ENCODE data around the gene ZNF593. TPM values are rescaled to one million over a fixed set of nuclear protein-coding genes. Genes with fewer than 3 reads are reported as not detected.

The ZNF593 gene
- total and polyA plus RNA-seq, 2 donors (not counting 1 experiment from before 2014, with no cell fraction given), result 10.7 to 60.0 TPM

DNA sequence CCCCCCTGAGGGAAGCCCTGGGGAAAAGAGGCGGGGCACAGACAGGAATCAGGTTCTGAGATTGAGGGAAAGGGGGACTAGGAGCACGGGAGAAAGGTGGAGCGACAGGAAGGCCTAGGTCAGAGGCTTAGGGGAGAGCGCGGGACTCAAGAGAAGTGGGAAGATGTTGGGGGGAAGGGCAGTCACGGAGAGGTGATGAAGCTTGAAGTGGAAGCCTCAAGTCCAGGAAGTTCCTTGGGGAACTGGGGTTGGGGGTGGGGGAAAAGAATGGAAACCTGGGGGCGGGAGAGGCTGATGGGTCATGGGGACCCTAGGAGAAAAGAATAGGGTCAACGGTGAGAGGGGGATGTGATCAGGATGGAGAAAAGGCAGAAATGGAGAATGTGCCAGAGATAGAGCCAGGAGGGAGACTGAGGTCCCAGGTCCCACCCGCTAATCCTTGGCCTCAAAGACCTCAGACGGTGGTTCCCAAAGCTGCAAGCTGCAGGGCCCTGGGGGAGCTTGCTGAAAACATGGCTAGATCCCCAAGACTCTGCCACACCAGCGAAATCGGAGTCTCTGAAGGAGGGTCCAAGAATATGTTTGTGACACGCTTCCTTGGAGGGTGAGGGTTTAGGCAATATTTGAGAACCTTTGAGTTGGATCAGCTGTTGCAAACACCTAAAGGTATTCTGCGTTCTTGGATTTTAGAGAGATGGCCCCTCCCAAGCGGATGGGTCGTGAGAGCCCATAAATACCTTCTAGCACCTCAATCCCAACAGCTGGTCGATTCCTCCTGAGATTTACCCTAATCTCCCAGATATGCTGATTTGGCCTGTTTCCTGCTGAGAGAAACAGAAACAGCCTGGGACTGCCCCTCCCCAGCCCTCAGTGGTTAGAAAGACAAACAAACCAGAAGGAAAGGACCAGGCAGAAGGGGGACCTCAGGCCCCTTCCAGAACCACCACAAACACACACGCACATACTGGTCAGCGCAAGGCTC lies 4.6 kb upstream of the ZNF593 start:
- Mint-ChIP-seq H3K4me1 (peaks cover 17% of the 10 kb centered on the region), H3K27ac (no peak overlapping the region)

More for the DNA sequence above, 4.6 kb upstream of the ZNF593 start:
- Mint-ChIP-seq H3K9me3 (ENCODE audit: insufficient read depth) (no peaks in the 10 kb centered on the region), H3K27me3 (peaks cover 9% of the 10 kb centered on the region), H3K4me3 (peak overlapping the region; percentile 71)
- Histone ChIP-seq H3K27me3 (replicated peaks in 1 of 4; ENCODE audit: control extremely low read depth in 1 of 4, control insufficient read depth in 3 of 4, insufficient read depth in 4 of 4, low read length in 3 of 4) (peaks cover 0 to 38% (median 17%) of the 10 kb centered on the region in 4 experiments), H3K27ac (ENCODE audit: low read length in 2 of 2) (no peak overlapping the region), H3K79me2 (ENCODE audit: control insufficient read depth, insufficient read depth, low read length) (peaks cover 4% of the 10 kb centered on the region), H4K20me1 (ENCODE audit: control insufficient read depth, insufficient read depth, low read length, poor library complexity, severe bottlenecking) (no peaks in the 10 kb centered on the region), H3K9me3 (ENCODE audit: control extremely low read depth in 1 of 3, control insufficient read depth in 2 of 3, insufficient read depth in 1 of 3, low read length in 2 of 3) (peaks cover 0 to 3% (median 0%) of the 10 kb centered on the region in 3 donors), H3K9ac (ENCODE audit: low read length) (no peak overlapping the region), H3K4me2 (replicated peaks; ENCODE audit: low read depth, low read length, poor library complexity, severe bottlenecking) (peak overlapping the region; percentile 93), H3K4me3 (ENCODE audit: control extremely low read depth in 1 of 5, extremely low read depth in 1 of 5, insufficient read depth in 1 of 5, low read depth in 2 of 5, low read length in 4 of 5) (no peak overlapping the region), H2AFZ (ENCODE audit: insufficient read depth, low read depth, low read length, poor library complexity, severe bottlenecking) (peak overlapping the region; percentile 83), H3K4me1 (ENCODE audit: control insufficient read depth in 2 of 2, insufficient read depth in 2 of 2, low read length in 2 of 2) (peaks cover 23 to 28% of the 10 kb centered on the region in 2 donors), H3K36me3 (replicated peaks in 1 of 2; ENCODE audit: control extremely low read depth in 1 of 2, control insufficient read depth in 1 of 2, extremely low read depth in 1 of 2, insufficient read depth in 2 of 2, low read length in 1 of 2) (no peaks in the 10 kb centered on the region)
- POLR2A ChIA-PET, result no interaction called here
- ATAC-seq (ENCODE audit: low read depth) (no peak), DNase-seq (no peak)
- CTCF ChIA-PET, result interaction anchor here (1.0 to 1.4 kb wide), 4 partner anchors 20 to 197 kb away, joined by 3 to 5 read pairs (median 3); no protein-coding TSS in a partner anchor
- 62% methylated on average over 14 of the region's 19 CpGs for WGBS (ENCODE audit: insufficient coverage)
- intact Hi-C loops (cut with micrococcal nuclease), result loop anchor here (1.0 to 5.0 kb wide), 2 partner anchors 60 to 128 kb away; no protein-coding TSS in a partner anchor
- TF ChIP-seq, protein P1, sequence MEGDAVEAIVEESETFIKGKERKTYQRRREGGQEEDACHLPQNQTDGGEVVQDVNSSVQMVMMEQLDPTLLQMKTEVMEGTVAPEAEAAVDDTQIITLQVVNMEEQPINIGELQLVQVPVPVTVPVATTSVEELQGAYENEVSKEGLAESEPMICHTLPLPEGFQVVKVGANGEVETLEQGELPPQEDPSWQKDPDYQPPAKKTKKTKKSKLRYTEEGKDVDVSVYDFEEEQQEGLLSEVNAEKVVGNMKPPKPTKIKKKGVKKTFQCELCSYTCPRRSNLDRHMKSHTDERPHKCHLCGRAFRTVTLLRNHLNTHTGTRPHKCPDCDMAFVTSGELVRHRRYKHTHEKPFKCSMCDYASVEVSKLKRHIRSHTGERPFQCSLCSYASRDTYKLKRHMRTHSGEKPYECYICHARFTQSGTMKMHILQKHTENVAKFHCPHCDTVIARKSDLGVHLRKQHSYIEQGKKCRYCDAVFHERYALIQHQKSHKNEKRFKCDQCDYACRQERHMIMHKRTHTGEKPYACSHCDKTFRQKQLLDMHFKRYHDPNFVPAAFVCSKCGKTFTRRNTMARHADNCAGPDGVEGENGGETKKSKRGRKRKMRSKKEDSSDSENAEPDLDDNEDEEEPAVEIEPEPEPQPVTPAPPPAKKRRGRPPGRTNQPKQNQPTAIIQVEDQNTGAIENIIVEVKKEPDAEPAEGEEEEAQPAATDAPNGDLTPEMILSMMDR (IDR thresholded peaks at IDR 0.05), result no peak
- no peak for TF ChIP-seq EZH2 (IDR thresholded peaks at IDR 0.05; ENCODE audit: borderline replicate concordance, insufficient read depth, low read depth, low read length, poor library complexity, severe bottlenecking)
